Kidney (tissue), 14 donors: Measurements from ENCODE around the gene AFF3. TPM values are rescaled to one million over a fixed set of nuclear protein-coding genes. Genes with fewer than 3 reads are reported as not detected.
A peak's percentile ranks its signal among the peaks of the same experiment; 100 is the strongest.

Experiments used
- DNase-seq, 5 donors: peaks; one replicate each; pipeline ENCODE4 v3.0.0-alpha.2; 2013 to 2020
- FAIRE-seq: peaks from 2 replicates; lab custom pipeline; 2012; peaks lifted over from hg19 to GRCh38; lab: Jason Lieb, UNC
- H3K27ac ChIP-seq, 2 donors: one replicate each; pipeline ENCODE4 v1.7.0; 2013; ENCODE audit warnings: low read depth in 2 of 2, low read length in 2 of 2, inconsistent platforms in 1 of 2
- H3K27me3 ChIP-seq: one replicate; pipeline ENCODE4 v1.7.1; 2013; ENCODE audit warnings: low read length, inconsistent platforms; ENCODE audit not compliant: control insufficient read depth, insufficient read depth
- H3K36me3 ChIP-seq, 3 donors: one replicate each; pipeline versions ENCODE4 v1.7.0 to v1.7.1; 2013; ENCODE audit warnings: low read length in 3 of 3, control low read depth in 1 of 3, inconsistent platforms in 1 of 3; ENCODE audit not compliant: insufficient read depth in 3 of 3, control insufficient read depth in 2 of 3
- H3K4me1 ChIP-seq, 3 donors: one replicate each; pipeline versions ENCODE4 v1.7.0 to v1.7.1; 2013; ENCODE audit warnings: low read length in 3 of 3, inconsistent platforms in 1 of 3, low read depth in 1 of 3; ENCODE audit not compliant: control insufficient read depth in 2 of 3, insufficient read depth in 2 of 3
- H3K4me3 ChIP-seq, 3 donors: one replicate each; pipeline versions ENCODE4 v1.7.0 to v1.8.1; 2013; ENCODE audit warnings: low read length in 3 of 3, control low read depth in 1 of 3, inconsistent platforms in 1 of 3
- H3K9ac ChIP-seq, 3 donors: one replicate each; pipeline versions ENCODE4 v1.7.0 to v1.7.1; 2013; ENCODE audit warnings: low read length in 3 of 3, control low read depth in 1 of 3, inconsistent platforms in 1 of 3
- H3K9me3 ChIP-seq, 3 donors: one replicate each; pipeline versions ENCODE4 v1.7.0 to v1.7.1; 2013; ENCODE audit warnings: low read length in 3 of 3, control low read depth in 1 of 3, inconsistent platforms in 1 of 3; ENCODE audit not compliant: control insufficient read depth in 2 of 3, insufficient read depth in 1 of 3
- intact Hi-C: fragments of 100-400 bp; cut with DNase I; formaldehyde crosslinking; loops from one replicate; pipeline ENCODE4 v1.11.1; 2022
- polyA plus RNA-seq: library from polyadenylated mRNA; stranded (reverse); fragments of 350-450 nt; fragmentation: Illumina TruSeq; extraction: RNeasy Lipid Tissue Mini Kit (QIAGEN cat#74804); gene quantifications from one replicate; pipeline ENCODE4 v1.2.3, GENCODE V29; 2014; ENCODE audit warnings: low read depth, low replicate concordance; ENCODE audit not compliant: insufficient read depth
- total RNA-seq: library from RNA; stranded (reverse); fragmentation: NEBNext Ultra II Directional; extraction: Animal tissue kit (Norgen Biotek cat#: 25700); gene quantifications from one replicate; pipeline ENCODE4 v1.2.1, GENCODE V29; 2021
- TF ChIP-seq, protein P1 (sequence below): IDR thresholded peaks from 3 replicates; pipeline ENCODE4 v1.5.1; 2012; ENCODE audit warnings: mild to moderate bottlenecking, moderate library complexity, borderline replicate concordance; ENCODE audit not compliant: insufficient read depth; ENCODE audit errors: extremely low read depth
- donor health status: control.
- donor health status: control.
- donor health status: control.
- donor health status: control.
- donor health status: control.
- donor health status: DM: yes; HTN: yes; CAD: no.
- donor health status: Normal renal cell carcinoma (clear cell type).

The AFF3 gene
- total and polyA plus RNA-seq, 2 donors from 2014 or later = 0.65 to 11.0 TPM

DNA sequence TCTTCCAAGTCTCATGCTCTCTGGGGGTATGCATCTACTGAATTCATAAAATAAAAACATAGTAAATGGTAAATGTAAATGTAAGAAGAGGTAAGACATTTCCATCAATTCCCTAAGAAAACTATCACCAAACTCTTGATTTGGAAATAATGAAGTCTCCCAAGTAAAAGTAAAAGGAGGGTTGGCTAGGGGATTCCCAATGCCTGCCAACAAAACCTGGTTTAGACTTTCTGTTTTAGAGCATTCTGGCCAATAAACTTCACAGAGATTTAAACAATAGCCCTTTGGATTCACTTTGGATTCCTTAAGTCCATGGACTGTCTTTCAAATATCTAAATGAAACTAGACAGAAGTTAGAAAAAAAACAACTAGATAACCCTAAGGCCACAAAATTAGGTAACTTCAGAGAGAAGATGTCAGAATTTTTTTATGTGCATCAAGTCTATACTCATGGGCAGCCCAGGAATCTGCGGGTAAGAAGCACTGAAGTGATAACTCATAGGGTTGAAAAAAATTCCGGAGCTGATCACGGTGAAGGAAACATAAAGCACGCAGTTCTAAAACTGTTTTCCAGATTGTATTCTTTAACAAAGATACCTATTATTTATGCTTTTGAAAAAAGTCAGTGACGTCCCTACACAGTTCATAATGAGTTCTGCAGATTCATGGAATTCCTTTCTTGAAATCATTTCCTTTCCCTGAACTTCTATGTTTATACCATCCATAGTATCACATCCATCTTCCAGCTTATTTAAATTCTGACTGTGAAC lies 263.6 kb downstream of the AFF3 start:
- FAIRE-seq = no peak
- H3K36me3 ChIP-seq = no peaks in the 10 kb centered on the region
- intact Hi-C loops = no loop called here
- no peaks in the 10 kb centered on the region for H3K27me3 ChIP-seq
- H3K9ac ChIP-seq = no peak overlapping the region
- H3K4me3 ChIP-seq = no peak overlapping the region
- H3K9me3 ChIP-seq = no peaks in the 10 kb centered on the region
- TF ChIP-seq, protein P1, sequence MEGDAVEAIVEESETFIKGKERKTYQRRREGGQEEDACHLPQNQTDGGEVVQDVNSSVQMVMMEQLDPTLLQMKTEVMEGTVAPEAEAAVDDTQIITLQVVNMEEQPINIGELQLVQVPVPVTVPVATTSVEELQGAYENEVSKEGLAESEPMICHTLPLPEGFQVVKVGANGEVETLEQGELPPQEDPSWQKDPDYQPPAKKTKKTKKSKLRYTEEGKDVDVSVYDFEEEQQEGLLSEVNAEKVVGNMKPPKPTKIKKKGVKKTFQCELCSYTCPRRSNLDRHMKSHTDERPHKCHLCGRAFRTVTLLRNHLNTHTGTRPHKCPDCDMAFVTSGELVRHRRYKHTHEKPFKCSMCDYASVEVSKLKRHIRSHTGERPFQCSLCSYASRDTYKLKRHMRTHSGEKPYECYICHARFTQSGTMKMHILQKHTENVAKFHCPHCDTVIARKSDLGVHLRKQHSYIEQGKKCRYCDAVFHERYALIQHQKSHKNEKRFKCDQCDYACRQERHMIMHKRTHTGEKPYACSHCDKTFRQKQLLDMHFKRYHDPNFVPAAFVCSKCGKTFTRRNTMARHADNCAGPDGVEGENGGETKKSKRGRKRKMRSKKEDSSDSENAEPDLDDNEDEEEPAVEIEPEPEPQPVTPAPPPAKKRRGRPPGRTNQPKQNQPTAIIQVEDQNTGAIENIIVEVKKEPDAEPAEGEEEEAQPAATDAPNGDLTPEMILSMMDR = no peak
- H3K4me1 ChIP-seq = peaks cover 2 to 9% (median 6%) of the 10 kb centered on the region in 3 donors
- DNase-seq = peak in 1 of 5 donors; percentile 73
- H3K27ac ChIP-seq = no peak overlapping the region

- Histone ChIP-seq H3K36me3 (no peaks in the 10 kb centered on the region), H3K9ac (no peak overlapping the region), H3K27ac (no peak overlapping the region), H3K9me3 (no peaks in the 10 kb centered on the region), H3K4me1 (peaks cover 2 to 8% (median 6%) of the 10 kb centered on the region in 3 donors), H3K4me3 (no peak overlapping the region), H3K27me3 (no peaks in the 10 kb centered on the region)
- intact Hi-C loops = no loop called here
- FAIRE-seq (no peak), DNase-seq (no peak)
- TF ChIP-seq, protein P1 = no peak
Observed at GRCh38 chr2:99877963-99878362, 264.4 kb downstream of the AFF3 start.

- no peak overlapping the region for H3K4me3 ChIP-seq
- DNase-seq (no peak), FAIRE-seq (no peak)
- no peak overlapping the region for H3K27ac ChIP-seq
- TF ChIP-seq, protein P1 = no peak
- H3K36me3 ChIP-seq = no peaks in the 10 kb centered on the region
- no peaks in the 10 kb centered on the region for H3K9me3 ChIP-seq
- no peaks in the 10 kb centered on the region for H3K27me3 ChIP-seq
- intact Hi-C loops = no loop called here
- no peak overlapping the region for H3K9ac ChIP-seq
- peaks cover 2 to 3% (median 2%) of the 10 kb centered on the region in 3 donors for H3K4me1 ChIP-seq
Observed at GRCh38 chr2:99876956-99877355, 265.4 kb downstream of the AFF3 start.
